Measurements from ENCODE around the gene EFHC1.

GRCh38 chr6:52510213-52510562, 90.0 kb downstream of the EFHC1 start:
- no peak for TF ChIP-seq CTCF (IDR thresholded peaks at IDR 0.05 in 2 of 3, conservative IDR thresholded peaks at IDR 0.05 in 1 of 3; ENCODE audit: borderline replicate concordance in 1 of 3, insufficient read depth in 1 of 3, low read depth in 2 of 3, low read length in 2 of 3)
- no peak for TF ChIP-seq POLR2A (IDR thresholded peaks at IDR 0.05; ENCODE audit: borderline replicate concordance, extremely low read depth, insufficient read depth, insufficient read length)
- no peak for TF ChIP-seq RAD21 (IDR thresholded peaks at IDR 0.05; ENCODE audit: low read depth)
- no peak for TF ChIP-seq ZNF274 (IDR thresholded peaks at IDR 0.05; ENCODE audit: low read depth, low read length)
- TF ChIP-seq EGR1 (IDR thresholded peaks at IDR 0.05; ENCODE audit: low read depth): no peak
- TF ChIP-seq ELF1 (IDR thresholded peaks at IDR 0.05; ENCODE audit: borderline replicate concordance, low read depth): no peak
- no peak for TF ChIP-seq TCF7L2 (IDR thresholded peaks at IDR 0.05; ENCODE audit: borderline replicate concordance, extremely low read depth, insufficient read depth, insufficient read length)
- TF ChIP-seq, protein P1, sequence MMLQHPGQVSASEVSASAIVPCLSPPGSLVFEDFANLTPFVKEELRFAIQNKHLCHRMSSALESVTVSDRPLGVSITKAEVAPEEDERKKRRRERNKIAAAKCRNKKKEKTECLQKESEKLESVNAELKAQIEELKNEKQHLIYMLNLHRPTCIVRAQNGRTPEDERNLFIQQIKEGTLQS (IDR thresholded peaks at IDR 0.05): no peak
- no peak for TF ChIP-seq POLR2AphosphoS5 (IDR thresholded peaks at IDR 0.05; ENCODE audit: low read depth, low read length)
- TF ChIP-seq EZH2phosphoT487 (IDR thresholded peaks at IDR 0.05; ENCODE audit: borderline replicate concordance): no peak
- no peak for TF ChIP-seq EZH2 (IDR thresholded peaks at IDR 0.05)
- no peak for TF ChIP-seq SP1 (IDR thresholded peaks at IDR 0.05; ENCODE audit: low read depth)
- TF ChIP-seq, protein P2, sequence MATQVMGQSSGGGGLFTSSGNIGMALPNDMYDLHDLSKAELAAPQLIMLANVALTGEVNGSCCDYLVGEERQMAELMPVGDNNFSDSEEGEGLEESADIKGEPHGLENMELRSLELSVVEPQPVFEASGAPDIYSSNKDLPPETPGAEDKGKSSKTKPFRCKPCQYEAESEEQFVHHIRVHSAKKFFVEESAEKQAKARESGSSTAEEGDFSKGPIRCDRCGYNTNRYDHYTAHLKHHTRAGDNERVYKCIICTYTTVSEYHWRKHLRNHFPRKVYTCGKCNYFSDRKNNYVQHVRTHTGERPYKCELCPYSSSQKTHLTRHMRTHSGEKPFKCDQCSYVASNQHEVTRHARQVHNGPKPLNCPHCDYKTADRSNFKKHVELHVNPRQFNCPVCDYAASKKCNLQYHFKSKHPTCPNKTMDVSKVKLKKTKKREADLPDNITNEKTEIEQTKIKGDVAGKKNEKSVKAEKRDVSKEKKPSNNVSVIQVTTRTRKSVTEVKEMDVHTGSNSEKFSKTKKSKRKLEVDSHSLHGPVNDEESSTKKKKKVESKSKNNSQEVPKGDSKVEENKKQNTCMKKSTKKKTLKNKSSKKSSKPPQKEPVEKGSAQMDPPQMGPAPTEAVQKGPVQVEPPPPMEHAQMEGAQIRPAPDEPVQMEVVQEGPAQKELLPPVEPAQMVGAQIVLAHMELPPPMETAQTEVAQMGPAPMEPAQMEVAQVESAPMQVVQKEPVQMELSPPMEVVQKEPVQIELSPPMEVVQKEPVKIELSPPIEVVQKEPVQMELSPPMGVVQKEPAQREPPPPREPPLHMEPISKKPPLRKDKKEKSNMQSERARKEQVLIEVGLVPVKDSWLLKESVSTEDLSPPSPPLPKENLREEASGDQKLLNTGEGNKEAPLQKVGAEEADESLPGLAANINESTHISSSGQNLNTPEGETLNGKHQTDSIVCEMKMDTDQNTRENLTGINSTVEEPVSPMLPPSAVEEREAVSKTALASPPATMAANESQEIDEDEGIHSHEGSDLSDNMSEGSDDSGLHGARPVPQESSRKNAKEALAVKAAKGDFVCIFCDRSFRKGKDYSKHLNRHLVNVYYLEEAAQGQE (IDR thresholded peaks at IDR 0.05; ENCODE audit: low read depth): no peak
- TF ChIP-seq CEBPB (IDR thresholded peaks at IDR 0.05; ENCODE audit: low read depth): no peak

Measured in HCT116 (cell line).